ENCODE results near the gene TIMM29.

TIMM29 gene

GRCh38 chr19:10919352-10920287, 9.0 kb upstream of the TIMM29 start:
- TF ChIP-seq CREB5 (CRISPR knock-in tag; IDR thresholded peaks at IDR 0.05; ENCODE audit: low read depth), result no peak
- no peak for TF ChIP-seq ZFP3 (CRISPR knock-in tag; IDR thresholded peaks at IDR 0.05)
- TF ChIP-seq ARNTL (CRISPR knock-in tag; IDR thresholded peaks at IDR 0.05; ENCODE audit: borderline replicate concordance, low read depth), result no peak
- no peak for TF ChIP-seq ESRRG (CRISPR knock-in tag; IDR thresholded peaks at IDR 0.05)
- no peak for TF ChIP-seq POU6F1 (CRISPR knock-in tag; IDR thresholded peaks at IDR 0.05; ENCODE audit: borderline replicate concordance, low read depth)
- TF ChIP-seq ZNF565 (CRISPR knock-in tag; conservative IDR thresholded peaks at IDR 0.05; ENCODE audit: low read depth), result no peak
- no peak for TF ChIP-seq ZNF70 (CRISPR knock-in tag; IDR thresholded peaks at IDR 0.05)
- TF ChIP-seq BACH2 (CRISPR knock-in tag; IDR thresholded peaks at IDR 0.05; ENCODE audit: borderline replicate concordance), result no peak
- no peak for TF ChIP-seq TSHZ2 (CRISPR knock-in tag; IDR thresholded peaks at IDR 0.05)
- no peak for TF ChIP-seq OSR1 (CRISPR knock-in tag; IDR thresholded peaks at IDR 0.05)
- TF ChIP-seq ZNF8 (CRISPR knock-in tag; IDR thresholded peaks at IDR 0.05), result no peak
- no peak for TF ChIP-seq TCF4 (CRISPR knock-in tag; IDR thresholded peaks at IDR 0.05; ENCODE audit: borderline replicate concordance)
- TF ChIP-seq SNAI2 (CRISPR knock-in tag; IDR thresholded peaks at IDR 0.05), result no peak
- no peak for TF ChIP-seq RARB (CRISPR knock-in tag; IDR thresholded peaks at IDR 0.05)
- no peak for TF ChIP-seq PPARA (CRISPR knock-in tag; IDR thresholded peaks at IDR 0.05; ENCODE audit: borderline replicate concordance)
- TF ChIP-seq ZFP30 (CRISPR knock-in tag; IDR thresholded peaks at IDR 0.05), result no peak
- no peak for TF ChIP-seq PATZ1 (CRISPR knock-in tag; IDR thresholded peaks at IDR 0.05; ENCODE audit: borderline replicate concordance)
- no peak for TF ChIP-seq CSRNP3 (CRISPR knock-in tag; IDR thresholded peaks at IDR 0.05)
- no peak for ATAC-seq

- ATAC-seq, result no peak
- no peak for TF ChIP-seq ZNF565 (CRISPR knock-in tag; conservative IDR thresholded peaks at IDR 0.05; ENCODE audit: low read depth)
- no peak for TF ChIP-seq ISL1 (CRISPR knock-in tag; IDR thresholded peaks at IDR 0.05)
- TF ChIP-seq ZFP30 (CRISPR knock-in tag; IDR thresholded peaks at IDR 0.05), result no peak
- TF ChIP-seq CREB5 (CRISPR knock-in tag; IDR thresholded peaks at IDR 0.05; ENCODE audit: low read depth), result no peak
- TF ChIP-seq ZFP3 (CRISPR knock-in tag; IDR thresholded peaks at IDR 0.05), result no peak
- no peak for TF ChIP-seq ESRRG (CRISPR knock-in tag; IDR thresholded peaks at IDR 0.05)
- no peak for TF ChIP-seq PATZ1 (CRISPR knock-in tag; IDR thresholded peaks at IDR 0.05; ENCODE audit: borderline replicate concordance)
- TF ChIP-seq BACH2 (CRISPR knock-in tag; IDR thresholded peaks at IDR 0.05; ENCODE audit: borderline replicate concordance), result no peak
- TF ChIP-seq TCF4 (CRISPR knock-in tag; IDR thresholded peaks at IDR 0.05; ENCODE audit: borderline replicate concordance), result no peak
- no peak for TF ChIP-seq SNAI2 (CRISPR knock-in tag; IDR thresholded peaks at IDR 0.05)
- no peak for TF ChIP-seq TOX (CRISPR knock-in tag; IDR thresholded peaks at IDR 0.05; ENCODE audit: borderline replicate concordance)
- no peak for TF ChIP-seq ZNF8 (CRISPR knock-in tag; IDR thresholded peaks at IDR 0.05)
- no peak for TF ChIP-seq TSHZ2 (CRISPR knock-in tag; IDR thresholded peaks at IDR 0.05)
- TF ChIP-seq PPARA (CRISPR knock-in tag; IDR thresholded peaks at IDR 0.05; ENCODE audit: borderline replicate concordance), result no peak
- no peak for TF ChIP-seq ZC3H10 (CRISPR knock-in tag; IDR thresholded peaks at IDR 0.05)
These were observed 8.3 kb upstream of the TIMM29 start for GRCh38 chr19:10920288-10920655.
